ENCODE results near the gene HYCC1. TPM values are rescaled to one million over a fixed set of nuclear protein-coding genes. Genes with fewer than 3 reads are reported as not detected.

The HYCC1 gene
- total and polyA plus RNA-seq, 2 donors (not counting 3 experiments of a cell fraction or from before 2014, with no cell fraction given), result 14.5 to 51.8 TPM

DNA sequence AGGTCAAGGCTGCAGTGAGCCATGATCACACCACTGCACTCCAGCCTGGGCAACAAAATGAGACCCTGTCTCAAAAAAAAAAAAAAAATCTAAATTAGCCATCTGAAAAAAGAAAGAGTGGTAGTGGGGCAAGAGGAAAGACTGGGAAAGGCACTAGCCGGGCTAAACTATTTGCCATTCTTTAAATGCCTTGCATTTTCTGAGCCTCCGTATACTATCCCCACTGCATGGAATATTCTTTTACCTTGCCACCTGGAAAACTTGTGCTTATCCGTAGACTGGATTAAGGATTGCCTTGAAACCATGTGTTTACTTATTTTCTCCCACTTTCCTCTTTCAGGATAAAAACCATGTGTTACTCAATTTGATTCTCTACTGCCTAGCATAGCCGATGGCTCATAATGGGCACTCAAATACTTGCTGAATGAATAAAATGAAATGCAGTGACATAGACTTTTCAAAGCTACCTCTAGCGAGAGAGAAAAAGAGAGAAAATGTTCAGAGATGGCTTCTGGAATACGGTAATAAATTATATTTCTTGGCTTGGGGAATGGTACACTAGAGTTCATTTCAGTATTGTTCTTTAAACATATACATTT is 30.6 kb downstream of the HYCC1 start:
- POLR2A ChIA-PET, result no interaction called here
- H3K4me1 ChIP-seq (ENCODE audit: control insufficient read depth, extremely low read depth, insufficient read depth, low read length), result peaks cover 17% of the 10 kb centered on the region
- no peak for FAIRE-seq

More for the DNA sequence above, 30.6 kb downstream of the HYCC1 start:
- no peak for DNase-seq (ENCODE audit: low read depth, low spot score)
- TF ChIP-seq, protein P1, sequence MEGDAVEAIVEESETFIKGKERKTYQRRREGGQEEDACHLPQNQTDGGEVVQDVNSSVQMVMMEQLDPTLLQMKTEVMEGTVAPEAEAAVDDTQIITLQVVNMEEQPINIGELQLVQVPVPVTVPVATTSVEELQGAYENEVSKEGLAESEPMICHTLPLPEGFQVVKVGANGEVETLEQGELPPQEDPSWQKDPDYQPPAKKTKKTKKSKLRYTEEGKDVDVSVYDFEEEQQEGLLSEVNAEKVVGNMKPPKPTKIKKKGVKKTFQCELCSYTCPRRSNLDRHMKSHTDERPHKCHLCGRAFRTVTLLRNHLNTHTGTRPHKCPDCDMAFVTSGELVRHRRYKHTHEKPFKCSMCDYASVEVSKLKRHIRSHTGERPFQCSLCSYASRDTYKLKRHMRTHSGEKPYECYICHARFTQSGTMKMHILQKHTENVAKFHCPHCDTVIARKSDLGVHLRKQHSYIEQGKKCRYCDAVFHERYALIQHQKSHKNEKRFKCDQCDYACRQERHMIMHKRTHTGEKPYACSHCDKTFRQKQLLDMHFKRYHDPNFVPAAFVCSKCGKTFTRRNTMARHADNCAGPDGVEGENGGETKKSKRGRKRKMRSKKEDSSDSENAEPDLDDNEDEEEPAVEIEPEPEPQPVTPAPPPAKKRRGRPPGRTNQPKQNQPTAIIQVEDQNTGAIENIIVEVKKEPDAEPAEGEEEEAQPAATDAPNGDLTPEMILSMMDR (IDR thresholded peaks at IDR 0.05; ENCODE audit: extremely low read depth in 1 of 2, insufficient read depth in 1 of 2, low read depth in 1 of 2, low read length in 2 of 2), result no peak
- TF ChIP-seq POLR2AphosphoS5 (IDR thresholded peaks at IDR 0.05; ENCODE audit: insufficient read depth, low read depth, low read length) (no peak), FOS (IDR thresholded peaks at IDR 0.05; ENCODE audit: borderline replicate concordance, insufficient read depth, low read length) (no peak), MYC (IDR thresholded peaks at IDR 0.05; ENCODE audit: low read depth, low read length) (no peak), EZH2 (IDR thresholded peaks at IDR 0.05; ENCODE audit: borderline replicate concordance, low read depth, low read length, severe bottlenecking) (no peak), JUN (IDR thresholded peaks at IDR 0.05; ENCODE audit: borderline replicate concordance, insufficient read depth, insufficient read length, low read depth) (no peak), GATA2 (IDR thresholded peaks at IDR 0.05; ENCODE audit: insufficient read depth, insufficient read length, low read depth, low read length) (no peak), POLR2A (IDR thresholded peaks at IDR 0.05; ENCODE audit: low read depth, low read length) (no peak)
- TF ChIP-seq, protein P2, sequence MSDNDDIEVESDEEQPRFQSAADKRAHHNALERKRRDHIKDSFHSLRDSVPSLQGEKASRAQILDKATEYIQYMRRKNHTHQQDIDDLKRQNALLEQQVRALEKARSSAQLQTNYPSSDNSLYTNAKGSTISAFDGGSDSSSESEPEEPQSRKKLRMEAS (IDR thresholded peaks at IDR 0.05; ENCODE audit: insufficient read depth, insufficient read length), result no peak
- dilution Hi-C loops (cut with MboI; ENCODE audit: extremely low pct_ligation_motif_present, low sequenced_read_pairs), result no loop called here
- CTCF ChIA-PET, result no interaction called here
- H3K27ac ChIP-seq (ENCODE audit: insufficient read depth, low read depth, low read length), result no peak overlapping the region
- H3K79me2 ChIP-seq (ENCODE audit: control insufficient read depth, insufficient read depth, low read length), result peaks cover 3% of the 10 kb centered on the region
- intact Hi-C loops (cut with micrococcal nuclease), result no loop called here
- no TSS peak for BruUV-seq (replicated peaks)
- H3K36me3 ChIP-seq (ENCODE audit: control insufficient read depth in 2 of 2, extremely low read depth in 1 of 2, insufficient read depth in 2 of 2, low read length in 2 of 2), result no peaks in the 10 kb centered on the region
- H3K4me3 ChIP-seq (replicated peaks in 1 of 3; ENCODE audit: insufficient read depth in 1 of 3, low read depth in 1 of 3, low read length in 3 of 3), result no peak overlapping the region
- H3K27me3 ChIP-seq (ENCODE audit: control insufficient read depth in 2 of 2, insufficient read depth in 2 of 2, low read length in 2 of 2), result no peaks in the 10 kb centered on the region
- H3K9ac ChIP-seq (replicated peaks; ENCODE audit: extremely low read depth, insufficient read depth, low read length), result no peak overlapping the region
- H2AFZ ChIP-seq (ENCODE audit: low read depth, low read length), result no peak overlapping the region
- no peaks in the 10 kb centered on the region for H3K9me3 ChIP-seq (replicated peaks; ENCODE audit: control insufficient read depth, insufficient read depth, low read length)
- no peak overlapping the region for H3K4me2 ChIP-seq (ENCODE audit: insufficient read depth, low read length)
- no peaks in the 10 kb centered on the region for H3K9me1 ChIP-seq (replicated peaks; ENCODE audit: control insufficient read depth, extremely low read depth, insufficient read depth, low read length)
- H4K20me1 ChIP-seq (replicated peaks; ENCODE audit: control insufficient read depth, extremely low read depth, insufficient read depth, low read length), result no peaks in the 10 kb centered on the region

Measured in endothelial cell of umbilical vein (primary cell).